GM21737 (cell line): ENCODE data around the gene NPSR1.
"Not testable (repeated sequence)": the region's sequence is repeated elsewhere in the genome, so short reads cannot be mapped to it uniquely, and the experiment has no call there.

ENCODE experiments used
- ATAC-seq: cut with Tn5 transposase; IDR thresholded peaks from one replicate; pipeline ENCODE4 v1.9.1; 2021; ENCODE audit warnings: mild to moderate bottlenecking, moderate library complexity; ENCODE audit not compliant: unreplicated experiment

Gene NPSR1

GRCh38 chr7:34868602-34869001, 210.6 kb downstream of the NPSR1 start:
- not testable (repeated sequence) for ATAC-seq

GRCh38 chr7:34869057-34869456, 211.0 kb downstream of the NPSR1 start:
- ATAC-seq: no peak

- not testable (repeated sequence) for ATAC-seq
These were observed 212.0 kb downstream of the NPSR1 start for GRCh38 chr7:34870041-34870440.

- ATAC-seq: not testable (repeated sequence)
These were observed 216.3 kb downstream of the NPSR1 start for GRCh38 chr7:34874329-34874728.

- no peak for ATAC-seq
These were observed 217.5 kb downstream of the NPSR1 start for GRCh38 chr7:34875481-34875880.

GRCh38 chr7:34878944-34879735, 221.1 kb downstream of the NPSR1 start:
- ATAC-seq: not testable (repeated sequence)

- ATAC-seq: no peak
These were observed 221.9 kb downstream of the NPSR1 start for GRCh38 chr7:34879871-34880270.

GRCh38 chr7:34883855-34884254, 225.8 kb downstream of the NPSR1 start:
- not testable (repeated sequence) for ATAC-seq

GRCh38 chr7:34886856-34887255, 228.8 kb downstream of the NPSR1 start:
- no peak for ATAC-seq

- no peak for ATAC-seq
These were observed 231.9 kb downstream of the NPSR1 start for GRCh38 chr7:34889951-34890350.

- ATAC-seq: no peak
These were observed 237.2 kb downstream of the NPSR1 start for GRCh38 chr7:34895202-34895601.
